Measurements from ENCODE around the gene GNB2.

DNA sequence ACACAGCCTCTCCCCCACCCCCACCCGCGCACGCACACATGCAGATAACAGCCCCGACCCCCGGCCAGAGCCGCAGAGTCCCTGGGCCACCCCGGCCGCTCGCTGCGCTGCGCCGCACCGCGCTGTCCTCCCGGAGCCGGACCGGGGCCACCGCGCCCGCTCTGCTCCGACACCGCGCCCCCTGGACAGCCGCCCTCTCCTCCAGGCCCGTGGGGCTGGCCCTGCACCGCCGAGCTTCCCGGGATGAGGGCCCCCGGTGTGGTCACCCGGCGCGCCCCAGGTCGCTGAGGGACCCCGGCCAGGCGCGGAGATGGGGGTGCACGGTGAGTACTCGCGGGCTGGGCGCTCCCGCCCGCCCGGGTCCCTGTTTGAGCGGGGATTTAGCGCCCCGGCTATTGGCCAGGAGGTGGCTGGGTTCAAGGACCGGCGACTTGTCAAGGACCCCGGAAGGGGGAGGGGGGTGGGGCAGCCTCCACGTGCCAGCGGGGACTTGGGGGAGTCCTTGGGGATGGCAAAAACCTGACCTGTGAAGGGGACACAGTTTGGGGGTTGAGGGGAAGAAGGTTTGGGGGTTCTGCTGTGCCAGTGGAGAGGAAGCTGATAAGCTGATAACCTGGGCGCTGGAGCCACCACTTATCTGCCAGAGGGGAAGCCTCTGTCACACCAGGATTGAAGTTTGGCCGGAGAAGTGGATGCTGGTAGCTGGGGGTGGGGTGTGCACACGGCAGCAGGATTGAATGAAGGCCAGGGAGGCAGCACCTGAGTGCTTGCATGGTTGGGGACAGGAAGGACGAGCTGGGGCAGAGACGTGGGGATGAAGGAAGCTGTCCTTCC lies 47.3 kb downstream of the GNB2 start:
- TF ChIP-seq POLR2AphosphoS5 (IDR thresholded peaks at IDR 0.05; ENCODE audit: low read depth, low read length): no peak
- no peak for TF ChIP-seq POLR2A (IDR thresholded peaks at IDR 0.05; ENCODE audit: low read depth, low read length)
